Skeletal muscle satellite cell (primary cell): Measurements from ENCODE around the gene DIO3.
"Not testable (repeated sequence)": the region's sequence is repeated elsewhere in the genome, so short reads cannot be mapped to it uniquely, and the experiment has no call there.

Experiments used
- H3K27me3 ChIP-seq: 2 replicates; pipeline ENCODE4 v1.7.0; 2013; ENCODE audit warnings: low read length; ENCODE audit not compliant: control insufficient read depth, insufficient read depth
- H3K36me3 ChIP-seq: 2 replicates; pipeline ENCODE4 v1.7.0; 2013; ENCODE audit warnings: mild to moderate bottlenecking, control low read depth, low read length; ENCODE audit not compliant: insufficient read depth
- H3K4me1 ChIP-seq: 2 replicates; pipeline ENCODE4 v1.7.0; 2013; ENCODE audit warnings: low read length; ENCODE audit not compliant: control insufficient read depth, insufficient read depth
- H3K4me2 ChIP-seq: 2 replicates; pipeline ENCODE4 v1.7.0; 2013; ENCODE audit warnings: mild to moderate bottlenecking, low read length
- H3K4me3 ChIP-seq: 2 replicates; pipeline ENCODE4 v1.7.0; 2013; ENCODE audit warnings: low read length
- H3K9ac ChIP-seq: 2 replicates; pipeline ENCODE4 v1.7.0; 2013; ENCODE audit warnings: mild to moderate bottlenecking, low read depth, low read length, moderate library complexity
- H3K9me3 ChIP-seq: replicated peaks from 2 replicates; pipeline ENCODE4 v1.7.0; 2013; ENCODE audit warnings: mild to moderate bottlenecking, control low read depth, low read length

DIO3 gene

DNA sequence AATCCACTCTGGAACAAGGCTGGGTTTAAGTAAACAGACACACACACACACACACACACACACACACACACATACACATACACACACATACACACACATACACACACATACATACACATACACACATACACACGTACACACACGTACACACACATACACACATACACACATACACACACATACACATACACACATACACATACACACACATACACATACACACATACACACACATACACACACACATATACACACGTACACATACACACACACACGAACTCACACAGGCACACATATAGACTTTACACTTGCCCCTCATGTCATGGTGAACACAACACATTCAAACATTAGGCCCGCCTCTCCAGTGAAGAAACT lies 5.6 kb upstream of the DIO3 start:
- not testable (repeated sequence) for H3K4me1 ChIP-seq, H3K9me3 ChIP-seq, H3K36me3 ChIP-seq, H3K4me3 ChIP-seq, H3K9ac ChIP-seq, H3K4me2 ChIP-seq
- peaks cover 44% of the 10 kb centered on the region for H3K27me3 ChIP-seq

DNA sequence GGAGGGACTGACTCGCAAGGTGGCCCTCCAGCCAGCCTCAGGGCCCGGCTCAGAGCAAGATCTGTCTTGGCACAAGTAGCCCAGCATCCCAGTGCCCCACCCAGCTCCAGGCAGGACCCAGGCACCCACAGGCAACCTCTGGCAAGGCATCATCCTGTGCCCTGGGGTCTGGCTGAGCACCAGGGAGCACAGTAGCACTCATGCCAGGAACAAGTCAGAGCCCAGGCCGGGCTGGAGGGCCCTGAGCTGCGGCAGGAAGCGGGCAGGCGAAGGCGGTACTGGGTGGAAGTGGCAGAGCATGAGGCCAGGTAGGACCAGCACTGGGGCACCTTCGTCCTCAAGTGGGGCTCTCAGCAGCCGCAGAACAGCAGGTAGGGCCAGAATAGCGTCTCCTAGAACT lies 5.2 kb upstream of the DIO3 start:
- Histone ChIP-seq H3K36me3 (no peaks in the 10 kb centered on the region), H3K27me3 (peaks cover 44% of the 10 kb centered on the region), H3K9me3 (no peaks in the 10 kb centered on the region), H3K4me2 (no peak overlapping the region), H3K4me1 (no peaks in the 10 kb centered on the region), H3K9ac (no peak overlapping the region), H3K4me3 (no peak overlapping the region)

DNA sequence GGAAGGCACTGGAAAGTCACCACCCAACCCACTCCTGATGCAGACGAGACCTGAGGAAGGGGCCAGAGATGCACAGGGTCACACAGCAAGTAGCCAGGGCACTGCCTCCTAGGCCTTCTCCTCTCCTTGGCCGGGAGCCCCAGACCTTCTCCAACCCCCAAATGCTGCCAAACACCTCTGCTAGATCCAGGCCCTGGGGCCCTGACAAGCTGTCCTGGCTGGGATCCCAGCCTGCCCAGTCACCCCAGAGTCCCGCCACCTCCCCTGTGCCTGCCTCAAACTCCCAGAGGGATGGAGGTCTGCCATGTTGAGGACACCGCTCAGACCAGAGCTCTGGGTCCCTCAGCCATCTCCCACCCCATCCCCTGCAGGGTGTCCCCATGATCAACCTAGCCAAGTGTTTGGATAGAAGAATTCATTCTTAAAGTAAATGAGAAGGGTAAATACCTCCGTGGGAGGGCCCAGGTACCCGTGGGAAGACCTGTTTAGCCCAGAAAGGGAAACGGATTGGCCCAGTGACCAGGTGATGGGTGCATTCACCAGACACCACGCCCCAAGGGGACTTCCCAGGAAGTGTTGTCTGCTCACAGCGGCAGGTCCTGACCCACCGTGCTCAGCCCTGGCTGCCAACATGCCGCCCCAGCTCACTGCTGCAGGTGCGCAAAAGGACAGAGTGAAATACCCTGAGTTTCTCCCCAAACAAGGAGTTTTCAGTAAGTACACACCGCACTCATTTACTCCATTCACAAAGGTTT lies 4.6 kb upstream of the DIO3 start:
- H3K4me3 ChIP-seq = no peak overlapping the region
- peaks cover 49% of the 10 kb centered on the region for H3K27me3 ChIP-seq
- no peaks in the 10 kb centered on the region for H3K4me1 ChIP-seq
- H3K4me2 ChIP-seq = no peak overlapping the region
- H3K9me3 ChIP-seq = no peaks in the 10 kb centered on the region
- no peaks in the 10 kb centered on the region for H3K36me3 ChIP-seq
- no peak overlapping the region for H3K9ac ChIP-seq

DNA sequence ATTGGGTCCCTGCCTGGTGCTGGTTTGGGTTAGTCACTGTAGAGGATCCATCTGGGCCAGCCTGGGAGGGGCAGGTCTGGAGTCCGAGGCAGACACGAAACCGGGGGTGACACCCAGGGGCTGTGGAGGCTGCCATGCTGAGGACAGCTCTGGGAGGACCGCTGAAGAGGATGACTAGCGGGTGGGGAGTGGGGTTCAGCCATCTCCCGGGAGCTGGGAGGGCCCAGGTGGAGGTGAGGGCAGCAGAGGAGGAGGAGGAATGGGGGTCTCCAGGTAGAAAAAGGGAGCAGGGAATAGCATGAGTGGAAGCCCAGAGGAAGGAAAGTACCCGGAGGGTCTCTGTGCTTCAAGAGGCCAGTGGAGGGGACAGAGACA lies 4.0 kb upstream of the DIO3 start:
- peaks cover 55% of the 10 kb centered on the region for H3K27me3 ChIP-seq
- no peaks in the 10 kb centered on the region for H3K9me3 ChIP-seq
- no peak overlapping the region for H3K9ac ChIP-seq
- no peaks in the 10 kb centered on the region for H3K4me1 ChIP-seq
- H3K4me3 ChIP-seq = no peak overlapping the region
- no peak overlapping the region for H3K4me2 ChIP-seq
- no peaks in the 10 kb centered on the region for H3K36me3 ChIP-seq

DNA sequence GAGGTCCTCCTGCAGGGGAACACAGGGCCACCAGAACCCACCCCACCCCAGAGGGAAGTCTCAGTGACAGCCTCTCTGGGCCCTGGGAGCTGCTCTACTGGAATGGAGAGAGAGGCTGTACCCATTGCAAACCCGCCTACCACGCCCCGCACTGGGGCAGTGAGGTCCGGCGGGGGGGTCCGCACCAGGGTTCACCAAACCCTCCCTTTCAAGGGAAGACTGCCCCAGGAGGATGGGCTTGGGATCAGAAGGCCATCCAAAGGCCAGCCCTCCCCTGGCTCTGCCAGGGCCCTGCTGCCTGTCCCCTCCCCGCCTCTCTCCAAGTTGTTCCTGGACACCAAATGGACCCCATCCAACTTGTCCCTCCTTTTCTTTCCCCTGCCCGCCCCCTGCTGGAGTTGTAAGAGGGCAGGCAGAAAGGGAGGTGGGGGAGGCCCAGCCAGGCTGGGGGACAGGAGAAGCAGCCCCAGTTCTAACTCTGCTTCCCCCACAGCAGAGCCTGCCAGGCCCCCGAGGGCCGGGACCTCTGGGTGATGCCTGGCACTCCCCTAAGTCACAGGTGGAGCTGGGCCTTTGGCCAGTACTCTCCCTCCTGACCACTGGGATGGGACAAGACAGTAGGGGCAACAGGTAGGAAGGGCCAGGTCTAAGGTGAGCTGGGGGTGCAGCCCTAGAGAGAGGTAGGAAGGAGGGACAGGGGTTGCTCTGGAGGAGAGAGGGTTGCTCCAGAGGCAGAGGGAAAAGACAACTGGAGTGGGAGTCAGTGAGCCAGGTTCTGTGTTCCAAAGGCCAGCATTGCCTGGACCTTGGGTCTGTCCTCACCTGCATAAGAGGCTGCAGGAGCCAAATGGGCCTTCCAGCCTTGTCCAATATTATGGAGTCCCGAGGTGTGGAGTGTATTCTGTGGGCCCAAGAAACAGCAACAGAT lies 3.2 kb upstream of the DIO3 start:
- Histone ChIP-seq H3K4me1 (no peaks in the 10 kb centered on the region), H3K9ac (no peak overlapping the region), H3K27me3 (peaks cover 63% of the 10 kb centered on the region), H3K9me3 (no peaks in the 10 kb centered on the region), H3K4me2 (no peak overlapping the region), H3K4me3 (no peak overlapping the region), H3K36me3 (no peaks in the 10 kb centered on the region)

DNA sequence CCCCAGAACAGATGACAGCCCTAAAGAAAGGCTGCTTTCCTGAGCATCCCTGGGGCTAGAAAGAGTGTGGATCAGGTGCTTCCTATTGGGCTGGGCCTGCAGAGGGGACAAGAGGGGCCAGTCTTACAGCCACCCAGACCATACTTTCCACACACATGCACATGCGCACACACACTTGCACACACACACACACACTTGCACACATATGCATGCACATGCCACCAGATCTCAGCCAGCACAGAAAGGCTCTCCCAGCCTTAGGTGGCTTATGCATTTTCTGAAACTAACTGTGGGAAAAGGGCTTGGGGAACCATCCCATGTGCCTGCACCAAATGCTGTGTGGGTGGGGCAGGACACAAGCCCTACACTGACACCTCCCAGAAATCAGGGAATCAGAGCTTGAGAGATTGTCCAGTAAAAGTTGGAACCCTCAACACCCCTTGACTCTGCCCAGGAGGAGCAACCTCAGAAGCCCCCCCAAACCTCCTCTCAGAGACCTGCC lies 2.5 kb upstream of the DIO3 start:
- Histone ChIP-seq H3K4me1 (no peaks in the 10 kb centered on the region), H3K36me3 (no peaks in the 10 kb centered on the region), H3K9ac (no peak overlapping the region), H3K9me3 (no peaks in the 10 kb centered on the region), H3K4me3 (no peak overlapping the region), H3K27me3 (peaks cover 69% of the 10 kb centered on the region), H3K4me2 (no peak overlapping the region)

DNA sequence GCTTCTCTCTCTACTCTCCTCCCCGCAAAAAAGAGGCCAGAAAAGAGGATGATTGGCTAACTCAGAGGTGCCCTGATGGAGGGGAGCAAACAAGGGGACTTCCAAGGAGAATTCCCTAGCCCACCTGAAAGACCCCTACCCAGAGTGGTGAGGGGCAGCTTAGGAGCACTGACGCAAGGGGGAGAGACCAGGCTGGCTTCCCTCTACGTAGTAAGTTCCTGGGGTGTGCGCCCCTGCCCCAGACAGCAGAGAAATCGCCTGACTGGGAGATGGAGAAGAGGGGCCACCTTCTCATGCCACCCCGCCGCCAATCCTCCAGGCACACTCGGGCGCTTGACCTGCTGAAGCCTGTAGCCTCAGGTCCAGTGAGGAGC lies 2.1 kb upstream of the DIO3 start:
- Histone ChIP-seq H3K9me3 (no peaks in the 10 kb centered on the region), H3K27me3 (peaks cover 74% of the 10 kb centered on the region), H3K4me3 (no peak overlapping the region), H3K9ac (no peak overlapping the region), H3K4me1 (no peaks in the 10 kb centered on the region), H3K36me3 (no peaks in the 10 kb centered on the region), H3K4me2 (no peak overlapping the region)

DNA sequence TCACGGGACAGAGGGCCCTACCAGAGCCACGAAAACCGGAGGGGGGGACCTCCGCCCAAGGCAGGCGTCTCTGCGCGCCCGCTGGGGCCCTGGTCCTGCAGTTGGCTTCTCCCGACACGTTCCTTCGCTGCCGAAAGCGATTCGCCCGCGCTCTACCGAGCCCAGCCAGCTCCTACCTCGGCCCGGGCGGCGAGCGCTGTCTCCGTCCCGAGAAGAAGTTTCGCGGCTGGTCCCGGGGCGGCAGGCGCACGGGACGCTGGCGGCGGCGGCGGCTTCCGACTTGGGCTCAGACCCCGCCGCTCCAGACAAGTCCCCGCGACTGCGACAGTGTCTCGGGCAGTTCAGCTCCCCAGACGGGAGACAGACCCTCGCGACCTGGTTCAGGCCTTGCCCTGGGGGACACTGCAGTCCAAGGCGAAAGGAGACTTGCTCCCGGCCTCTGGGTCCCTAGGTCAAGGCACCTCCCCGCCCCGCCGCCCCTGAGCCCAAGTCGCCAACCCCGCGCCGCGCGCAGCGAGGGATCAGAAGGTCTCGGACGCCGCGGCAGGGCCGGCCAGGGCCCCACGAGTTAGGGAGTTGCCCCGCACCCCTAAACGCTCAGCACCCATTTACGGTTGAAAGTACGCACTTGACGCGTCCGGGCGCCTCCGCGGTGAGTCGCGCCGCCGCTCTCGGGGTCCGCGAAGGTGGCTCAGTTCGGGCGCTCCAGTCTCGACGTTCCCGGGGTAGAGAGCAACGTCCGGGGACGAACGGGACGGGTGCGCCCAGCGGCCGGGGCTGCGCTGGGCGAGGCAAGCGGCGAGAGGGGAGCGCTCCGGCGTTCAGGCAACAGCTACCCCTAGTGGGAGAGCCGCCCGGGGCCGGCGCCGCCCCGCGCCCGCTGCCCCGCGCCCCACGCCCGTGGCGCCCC lies 1.4 kb upstream of the DIO3 start:
- Histone ChIP-seq H3K9ac (no peak overlapping the region), H3K4me2 (no peak overlapping the region), H3K4me1 (no peaks in the 10 kb centered on the region), H3K9me3 (no peaks in the 10 kb centered on the region), H3K36me3 (no peaks in the 10 kb centered on the region), H3K4me3 (no peak overlapping the region), H3K27me3 (peaks cover 78% of the 10 kb centered on the region)

DNA sequence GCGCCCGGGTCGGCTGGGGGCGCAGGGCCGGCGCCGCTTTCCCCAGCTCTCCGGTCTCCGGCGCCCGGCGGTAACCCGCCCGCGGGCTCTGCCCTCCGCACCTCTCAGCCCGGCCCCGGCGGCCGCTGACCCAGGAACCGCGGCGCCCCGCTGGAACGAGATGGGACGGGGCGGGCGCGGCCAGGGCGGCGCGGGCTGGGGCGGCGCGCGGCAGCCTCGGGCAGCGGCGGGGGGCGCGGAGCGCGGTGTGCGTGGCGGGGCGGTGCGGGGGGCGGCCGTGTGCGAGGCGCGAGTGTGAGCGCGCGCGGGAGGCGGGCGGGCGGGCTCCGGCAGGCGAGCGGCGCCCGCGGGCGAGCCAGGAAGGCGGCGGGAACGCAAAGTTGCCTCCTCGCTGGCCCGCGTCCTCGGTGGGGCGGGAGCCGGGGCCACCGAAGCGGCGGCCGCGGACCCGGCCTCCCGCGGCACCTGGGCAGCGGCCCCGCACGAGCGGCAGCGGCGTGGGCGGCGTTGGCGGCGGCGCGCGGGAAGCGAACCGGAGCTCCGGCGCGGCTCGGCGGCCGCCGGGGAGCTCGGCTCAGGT lies 671 bp upstream of the DIO3 start:
- H3K27me3 ChIP-seq = peaks cover 83% of the 10 kb centered on the region
- no peak overlapping the region for H3K9ac ChIP-seq
- H3K9me3 ChIP-seq = no peaks in the 10 kb centered on the region
- H3K4me3 ChIP-seq = no peak overlapping the region
- no peaks in the 10 kb centered on the region for H3K36me3 ChIP-seq
- H3K4me2 ChIP-seq = no peak overlapping the region
- H3K4me1 ChIP-seq = no peaks in the 10 kb centered on the region

DNA sequence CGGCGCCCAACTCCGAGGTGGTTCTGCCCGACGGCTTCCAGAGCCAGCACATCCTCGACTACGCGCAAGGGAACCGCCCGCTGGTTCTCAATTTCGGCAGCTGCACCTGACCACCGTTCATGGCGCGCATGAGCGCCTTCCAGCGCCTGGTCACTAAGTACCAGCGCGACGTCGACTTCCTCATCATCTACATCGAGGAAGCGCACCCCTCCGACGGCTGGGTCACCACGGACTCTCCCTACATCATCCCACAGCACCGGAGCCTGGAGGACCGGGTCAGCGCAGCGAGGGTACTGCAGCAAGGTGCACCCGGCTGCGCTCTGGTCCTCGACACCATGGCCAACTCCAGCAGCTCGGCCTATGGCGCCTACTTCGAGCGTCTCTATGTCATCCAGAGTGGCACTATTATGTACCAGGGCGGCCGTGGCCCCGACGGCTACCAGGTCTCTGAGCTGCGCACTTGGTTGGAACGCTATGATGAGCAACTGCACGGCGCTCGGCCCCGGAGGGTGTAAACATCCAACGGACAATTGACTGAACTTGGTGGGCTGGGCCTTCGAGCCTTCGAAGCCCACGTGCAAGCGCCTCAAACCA lies 699 bp downstream of the DIO3 start:
- Histone ChIP-seq H3K4me1 (no peaks in the 10 kb centered on the region), H3K4me2 (no peak overlapping the region), H3K9ac (no peak overlapping the region), H3K9me3 (no peaks in the 10 kb centered on the region), H3K36me3 (no peaks in the 10 kb centered on the region), H3K4me3 (no peak overlapping the region), H3K27me3 (peaks cover 86% of the 10 kb centered on the region)
